Measurements from ENCODE around the gene MSI2. TPM values are rescaled to one million over a fixed set of nuclear protein-coding genes. Genes with fewer than 3 reads are reported as not detected.

Gene MSI2
- total RNA-seq, 2 donors from 2014 or later, result 88.3 to 114 TPM

GRCh38 chr17:57517273-57517631, 260.9 kb downstream of the MSI2 start:
- Mint-ChIP-seq H3K4me3 (no peak overlapping the region), H3K36me3 (ENCODE audit: low read depth) (peaks cover 9% of the 10 kb centered on the region), H3K27me3 (ENCODE audit: insufficient read depth) (no peaks in the 10 kb centered on the region), H3K9me3 (no peaks in the 10 kb centered on the region), H3K27ac (no peak overlapping the region), H3K4me1 (peaks cover 36% of the 10 kb centered on the region)
- peaks cover 16% of the 10 kb centered on the region for H3K4me1 ChIP-seq (ENCODE audit: control insufficient read depth, insufficient read depth, low read length)
- H3K27ac ChIP-seq (ENCODE audit: low read depth, low read length), result peak overlapping the region; percentile 84
- H3K9me3 ChIP-seq (ENCODE audit: control insufficient read depth, low read length), result peaks cover 5% of the 10 kb centered on the region
- no peak for TF ChIP-seq CTCF (conservative IDR thresholded peaks at IDR 0.05)
- WGBS, 2 experiments (ENCODE audit: insufficient coverage in 1 of 2, insufficient read length in 1 of 2), result 94 to 95% methylated on average over 7 of the region's 7 CpGs
- no peak overlapping the region for H3K4me3 ChIP-seq (ENCODE audit: low read length)
- no peak for DNase-seq
- no peaks in the 10 kb centered on the region for H3K36me3 ChIP-seq (ENCODE audit: control insufficient read depth, insufficient read depth, low read length)
- no peaks in the 10 kb centered on the region for H3K27me3 ChIP-seq (ENCODE audit: control insufficient read depth, insufficient read depth, low read length, poor library complexity, severe bottlenecking)
- H3K9ac ChIP-seq (ENCODE audit: extremely low read depth, low read length, poor library complexity, severe bottlenecking), result no peak overlapping the region

- Histone ChIP-seq H3K27me3 (ENCODE audit: control insufficient read depth, insufficient read depth, low read length, poor library complexity, severe bottlenecking) (no peaks in the 10 kb centered on the region), H3K4me3 (ENCODE audit: low read length) (no peak overlapping the region), H3K27ac (ENCODE audit: low read depth, low read length) (peak overlapping the region; percentile 84), H3K4me1 (ENCODE audit: control insufficient read depth, insufficient read depth, low read length) (peaks cover 16% of the 10 kb centered on the region), H3K9ac (ENCODE audit: extremely low read depth, low read length, poor library complexity, severe bottlenecking) (no peak overlapping the region), H3K9me3 (ENCODE audit: control insufficient read depth, low read length) (peaks cover 5% of the 10 kb centered on the region), H3K36me3 (ENCODE audit: control insufficient read depth, insufficient read depth, low read length) (no peaks in the 10 kb centered on the region)
- H3K9me3 Mint-ChIP-seq, result no peaks in the 10 kb centered on the region
- peaks cover 9% of the 10 kb centered on the region for H3K36me3 Mint-ChIP-seq (ENCODE audit: low read depth)
- whole genome bisulfite sequencing, 2 experiments (ENCODE audit: insufficient coverage in 1 of 2, insufficient read length in 1 of 2), result 90% methylated on average over 5 to 7 of the region's 8 CpGs
- H3K4me1 Mint-ChIP-seq, result peaks cover 36% of the 10 kb centered on the region
- no peak for DNase-seq
- H3K27ac Mint-ChIP-seq, result no peak overlapping the region
- no peaks in the 10 kb centered on the region for H3K27me3 Mint-ChIP-seq (ENCODE audit: insufficient read depth)
- no peak for TF ChIP-seq CTCF (conservative IDR thresholded peaks at IDR 0.05)
- H3K4me3 Mint-ChIP-seq, result no peak overlapping the region
Observed at GRCh38 chr17:57517632-57518456, 261.5 kb downstream of the MSI2 start.

- Mint-ChIP-seq H3K4me3 (no peak overlapping the region), H3K27me3 (ENCODE audit: insufficient read depth) (no peaks in the 10 kb centered on the region), H3K27ac (peak overlapping the region; percentile 44), H3K9me3 (no peaks in the 10 kb centered on the region), H3K4me1 (peaks cover 34% of the 10 kb centered on the region), H3K36me3 (ENCODE audit: low read depth) (peaks cover 9% of the 10 kb centered on the region)
- DNase-seq, result peak; percentile 75
- TF ChIP-seq CTCF (conservative IDR thresholded peaks at IDR 0.05), result no peak
- Histone ChIP-seq H3K27me3 (ENCODE audit: control insufficient read depth, insufficient read depth, low read length, poor library complexity, severe bottlenecking) (no peaks in the 10 kb centered on the region), H3K9me3 (ENCODE audit: control insufficient read depth, low read length) (peaks cover 5% of the 10 kb centered on the region), H3K9ac (ENCODE audit: extremely low read depth, low read length, poor library complexity, severe bottlenecking) (no peak overlapping the region), H3K4me1 (ENCODE audit: control insufficient read depth, insufficient read depth, low read length) (peaks cover 16% of the 10 kb centered on the region), H3K4me3 (ENCODE audit: low read length) (no peak overlapping the region), H3K27ac (ENCODE audit: low read depth, low read length) (peak overlapping the region; percentile 84), H3K36me3 (ENCODE audit: control insufficient read depth, insufficient read depth, low read length) (no peaks in the 10 kb centered on the region)
- 76 to 82% methylated on average over 12 to 20 of the region's 20 CpGs for WGBS, 2 experiments (ENCODE audit: insufficient coverage in 1 of 2, insufficient read length in 1 of 2)
Observed at GRCh38 chr17:57518587-57519581, 262.6 kb downstream of the MSI2 start.

All from endodermal cell (in vitro differentiated cells).